ENCODE results near the gene LCLAT1.

- no peak for TF ChIP-seq EZH2 (IDR thresholded peaks at IDR 0.05; ENCODE audit: borderline replicate concordance, low read length)
- no peak for TF ChIP-seq CTCF (IDR thresholded peaks at IDR 0.05; ENCODE audit: low read length)
Observed at GRCh38 chr2:30622452-30622851, 175.4 kb downstream of the LCLAT1 start.

Data from OCI-LY1 (cell line).